SK-N-SH (cell line): ENCODE measurements around the gene HS3ST5. TPM values are rescaled to one million over a fixed set of nuclear protein-coding genes. Genes with fewer than 3 reads are reported as not detected.

Experiments used
- CTCF ChIA-PET: fragments of 300-600, 350-600 bp; formaldehyde crosslinking; extraction: SDS; loops from one replicate; lab custom pipeline; 2021; lab: Yijun Ruan, JAX
- POLR2A ChIA-PET: fragments of 350-600 bp; sonication (Branson Sonifier 250); formaldehyde crosslinking; extraction: SDS; loops from one replicate; lab custom pipeline; 2020; ENCODE audit warnings: antibody characterized with exemption, inconsistent platforms; lab: Yijun Ruan, JAX
- DNase-seq: peaks from one replicate; pipeline ENCODE4 v3.0.0; 2012
- H2AFZ ChIP-seq: fragments of 200-600 bp; sonication (generic); 2 replicates; pipeline ENCODE4 v1.8.1; 2016; ENCODE audit warnings: antibody characterized with exemption, mild to moderate bottlenecking, low read depth
- H3F3A ChIP-seq: fragments of 200-600 bp; sonication (generic); replicated peaks from 2 replicates; pipeline ENCODE3; 2016; ENCODE audit warnings: antibody characterized with exemption, mild to moderate bottlenecking; ENCODE audit not compliant: insufficient read depth
- H3K27ac ChIP-seq, 2 experiments: fragments of 200-500 bp in 1 of 2; fragments of 200-600 bp in 1 of 2; sonication (Bioruptor generic) in 1 of 2; sonication (generic), shearing (Covaris generic) in 1 of 2; 2 replicates each; pipeline versions ENCODE4 v1.5.1 to v1.6.1; 2014 to 2016; ENCODE audit warnings: low read depth in 2 of 2, inconsistent platforms in 1 of 2, low read length in 1 of 2, mild to moderate bottlenecking in 1 of 2, mixed read lengths in 1 of 2
- H3K27me3 ChIP-seq: fragments of 200-600 bp; sonication (generic), shearing (Covaris generic); 2 replicates; pipeline ENCODE4 v1.6.1; 2016; ENCODE audit warnings: mixed run types; ENCODE audit not compliant: insufficient read depth
- H3K36me3 ChIP-seq, 2 experiments: fragments of 200-500 bp in 1 of 2; fragments of 200-600 bp in 1 of 2; sonication (Bioruptor generic) in 1 of 2; sonication (generic) in 1 of 2; replicated peaks in 1 of 2; 2 replicates each; pipeline versions ENCODE3 to v1.5.1; 2014 to 2016; ENCODE audit warnings: low read length in 1 of 2, mild to moderate bottlenecking in 1 of 2; ENCODE audit not compliant: insufficient read depth in 2 of 2, control insufficient read depth in 1 of 2
- H3K4me1 ChIP-seq, 2 experiments: fragments of 200-500 bp in 1 of 2; fragments of 200-600 bp in 1 of 2; sonication (Bioruptor generic) in 1 of 2; sonication (generic), shearing (Covaris generic) in 1 of 2; 2 replicates each; pipeline versions ENCODE4 v1.5.1 to v1.6.1; 2014 to 2016; ENCODE audit warnings: low read depth in 1 of 2, low read length in 1 of 2, mixed run types in 1 of 2; ENCODE audit not compliant: insufficient read depth in 2 of 2, control insufficient read depth in 1 of 2
- H3K4me2 ChIP-seq: fragments of 200-600 bp; sonication (generic), shearing (Covaris generic); 2 replicates; pipeline ENCODE4 v1.6.1; 2017; ENCODE audit warnings: mixed run types
- H3K4me3 ChIP-seq, 2 experiments: fragments of 200-500 bp in 1 of 2; fragments of 200-600 bp in 1 of 2; sonication (Bioruptor generic) in 1 of 2; sonication (generic), shearing (Covaris generic) in 1 of 2; 2 replicates each; pipeline versions ENCODE4 v1.5.1 to v1.8.1; 2014 to 2016; ENCODE audit warnings: low read depth in 2 of 2, inconsistent platforms in 1 of 2, low read length in 1 of 2, mild to moderate bottlenecking in 1 of 2, mixed read lengths in 1 of 2, moderate library complexity in 1 of 2
- H3K79me2 ChIP-seq: fragments of 200-600 bp; sonication (generic); 2 replicates; pipeline ENCODE4 v1.8.1; 2017; ENCODE audit warnings: mild to moderate bottlenecking; ENCODE audit not compliant: insufficient read depth
- H3K9ac ChIP-seq: fragments of 200-600 bp; sonication (generic); 2 replicates; pipeline ENCODE4 v1.6.1; 2017; ENCODE audit warnings: mixed run types
- H3K9me2 ChIP-seq: fragments of 200-600 bp; sonication (generic); 2 replicates; pipeline ENCODE4 v1.6.1; 2017; ENCODE audit warnings: mixed run types
- H3K9me3 ChIP-seq: fragments of 200-600 bp; sonication (generic); 2 replicates; pipeline ENCODE4 v1.6.1; 2017; ENCODE audit warnings: mixed run types, mild to moderate bottlenecking, moderate library complexity
- H4K20me1 ChIP-seq: fragments of 200-600 bp; sonication (generic); 2 replicates; pipeline ENCODE4 v1.6.1; 2017; ENCODE audit warnings: mild to moderate bottlenecking, mixed run types; ENCODE audit not compliant: insufficient read depth
- CHD2 ChIP-seq: fragments of 150-350 bp; IDR thresholded peaks from 2 replicates; pipeline ENCODE4 v1.6.1; 2018; ENCODE audit warnings: low read length; ENCODE audit not compliant: partially characterized antibody
- FOXJ3 ChIP-seq: sonication (generic); formaldehyde crosslinking; IDR thresholded peaks from 2 replicates; pipeline ENCODE4 v1.5.1; 2020; ENCODE audit warnings: mild to moderate bottlenecking, missing genetic modification reagents
- GABPA ChIP-seq: IDR thresholded peaks from 2 replicates; pipeline ENCODE4 v1.4.0; 2012; ENCODE audit warnings: low read depth, mild to moderate bottlenecking
- RAD21 ChIP-seq: IDR thresholded peaks from 2 replicates; pipeline ENCODE4 v1.6.1; 2012; ENCODE audit warnings: mild to moderate bottlenecking, low read length
- RCOR1 ChIP-seq: fragments of 150-350 bp; IDR thresholded peaks from 2 replicates; pipeline ENCODE4 v1.6.1; 2017; ENCODE audit warnings: antibody characterized with exemption, low read length
- RFX5 ChIP-seq: IDR thresholded peaks from 2 replicates; pipeline ENCODE4 v1.6.1; 2012; ENCODE audit warnings: mild to moderate bottlenecking, improper control_type of control experiment, low read length
- TAF1 ChIP-seq: IDR thresholded peaks from 2 replicates; pipeline ENCODE4 v1.6.1; 2012; ENCODE audit warnings: low read depth, mild to moderate bottlenecking, low read length, moderate library complexity, borderline replicate concordance
- TEAD4 ChIP-seq: IDR thresholded peaks from 2 replicates; pipeline ENCODE4 v1.4.0; 2012; ENCODE audit warnings: mild to moderate bottlenecking, borderline replicate concordance; ENCODE audit not compliant: insufficient read depth
- YY1 ChIP-seq: IDR thresholded peaks from 2 replicates; pipeline ENCODE4 v1.4.0; 2012; ENCODE audit warnings: low read depth, mild to moderate bottlenecking
- WGBS: methylation state at CpG from one replicate; pipeline ENCODE4 v1.1.6; 2017; ENCODE audit warnings: low lambda C conversion rate; 5-methylcytosine and 5-hydroxymethylcytosine counted together
- polyA plus RNA-seq, 3 experiments: library from polyadenylated mRNA; depleted of rRNA; stranded (reverse); fragments of >200 nt; gene quantifications; 2 replicates each; pipeline ENCODE4 v1.2.3, GENCODE V29; 2012
- TF ChIP-seq, protein P1 (sequence below): fragments of 150-350 bp; IDR thresholded peaks from 2 replicates; pipeline ENCODE4 v1.6.1; 2017; ENCODE audit warnings: antibody characterized with exemption, low read length, low read depth, borderline replicate concordance
- TF ChIP-seq, protein P2 (sequence below): IDR thresholded peaks from 2 replicates; pipeline ENCODE4 v1.4.0; 2012; ENCODE audit warnings: low read depth
- TF ChIP-seq, protein P3 (sequence below): IDR thresholded peaks from 2 replicates; pipeline ENCODE4; 2012
- TF ChIP-seq, protein P4 (sequence below): fragments of 200-600 bp; sonication (generic); IDR thresholded peaks from 2 replicates; pipeline ENCODE4 v1.6.1; 2017; ENCODE audit warnings: antibody characterized with exemption, mild to moderate bottlenecking, moderate library complexity
- TF ChIP-seq, protein P5 (sequence below): IDR thresholded peaks from 2 replicates; pipeline ENCODE4 v1.6.1; 2012; ENCODE audit warnings: mild to moderate bottlenecking, low read depth, low read length, moderate library complexity
- TF ChIP-seq, protein P6 (sequence below): fragments of 150-350 bp; IDR thresholded peaks from 2 replicates; pipeline ENCODE4 v1.6.1; 2016; ENCODE audit warnings: mild to moderate bottlenecking, low read depth, low read length

Gene HS3ST5
- polyA plus RNA-seq, 1 of the 3 experiments (the other 2 are of a cell fraction), result 0.02 TPM

DNA sequence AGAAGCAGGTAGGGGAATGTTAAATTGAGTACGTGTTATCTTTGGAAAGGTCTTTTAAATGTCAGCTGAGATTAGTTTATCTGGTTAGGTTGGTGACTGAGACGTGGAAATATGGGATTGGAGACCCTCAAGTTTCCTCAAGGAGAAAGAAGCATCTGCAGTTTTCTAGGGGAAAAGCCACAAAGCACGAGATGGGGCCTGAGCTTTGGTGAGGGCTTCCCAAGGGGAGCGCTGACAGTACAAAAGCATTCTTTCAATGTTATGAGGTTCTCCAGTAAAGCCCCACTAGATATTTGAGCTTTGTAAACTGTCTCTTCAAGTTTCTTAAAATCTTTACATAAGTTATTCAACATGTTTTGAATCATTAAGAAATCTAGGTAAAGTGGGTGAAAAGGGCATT lies 19.6 kb upstream of the HS3ST5 start (continued):
- TF ChIP-seq, protein P1, sequence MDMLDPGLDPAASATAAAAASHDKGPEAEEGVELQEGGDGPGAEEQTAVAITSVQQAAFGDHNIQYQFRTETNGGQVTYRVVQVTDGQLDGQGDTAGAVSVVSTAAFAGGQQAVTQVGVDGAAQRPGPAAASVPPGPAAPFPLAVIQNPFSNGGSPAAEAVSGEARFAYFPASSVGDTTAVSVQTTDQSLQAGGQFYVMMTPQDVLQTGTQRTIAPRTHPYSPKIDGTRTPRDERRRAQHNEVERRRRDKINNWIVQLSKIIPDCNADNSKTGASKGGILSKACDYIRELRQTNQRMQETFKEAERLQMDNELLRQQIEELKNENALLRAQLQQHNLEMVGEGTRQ, result no peak

DNA sequence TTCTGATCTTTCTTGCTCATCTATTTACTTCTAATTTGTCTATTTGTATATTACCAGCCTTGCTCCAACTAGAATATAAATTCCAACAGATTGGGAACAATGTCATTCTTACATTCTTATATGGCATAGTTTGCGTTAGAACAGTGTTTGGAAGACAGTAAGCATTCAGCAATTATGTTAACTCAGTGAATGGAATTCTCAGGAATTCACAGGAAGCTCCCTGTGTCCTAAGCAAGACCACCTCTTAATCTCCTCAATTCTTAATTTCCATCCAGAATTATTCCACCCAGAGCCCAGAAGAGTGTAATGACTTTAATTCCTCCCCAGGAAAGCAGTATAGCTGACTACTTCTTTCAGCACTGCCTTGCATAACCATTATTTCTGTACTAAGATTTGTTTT lies 18.2 kb upstream of the HS3ST5 start:
- Histone ChIP-seq H3K9ac (no peak overlapping the region), H3K9me3 (no peaks in the 10 kb centered on the region), H2AFZ (no peak overlapping the region), H3K9me2 (no peaks in the 10 kb centered on the region), H3K4me1 (no peaks in the 10 kb centered on the region), H3K4me3 (no peak overlapping the region), H3K36me3 (no peaks in the 10 kb centered on the region), H3K79me2 (no peaks in the 10 kb centered on the region), H3K4me2 (no peak overlapping the region), H4K20me1 (no peaks in the 10 kb centered on the region), H3K27me3 (no peaks in the 10 kb centered on the region), H3K27ac (no peak overlapping the region), H3F3A (no peaks in the 10 kb centered on the region)
- POLR2A ChIA-PET, result no interaction called here
- TF ChIP-seq, protein P1, result no peak
- TF ChIP-seq, protein P2, sequence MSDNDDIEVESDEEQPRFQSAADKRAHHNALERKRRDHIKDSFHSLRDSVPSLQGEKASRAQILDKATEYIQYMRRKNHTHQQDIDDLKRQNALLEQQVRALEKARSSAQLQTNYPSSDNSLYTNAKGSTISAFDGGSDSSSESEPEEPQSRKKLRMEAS, result no peak
- no peak for TF ChIP-seq GABPA
- no peak for TF ChIP-seq RAD21
- TF ChIP-seq TEAD4, result no peak
- DNase-seq, result no peak
- 60% methylated on average over 1 of the region's 1 CpG for WGBS
- CTCF ChIA-PET, result no interaction called here

DNA sequence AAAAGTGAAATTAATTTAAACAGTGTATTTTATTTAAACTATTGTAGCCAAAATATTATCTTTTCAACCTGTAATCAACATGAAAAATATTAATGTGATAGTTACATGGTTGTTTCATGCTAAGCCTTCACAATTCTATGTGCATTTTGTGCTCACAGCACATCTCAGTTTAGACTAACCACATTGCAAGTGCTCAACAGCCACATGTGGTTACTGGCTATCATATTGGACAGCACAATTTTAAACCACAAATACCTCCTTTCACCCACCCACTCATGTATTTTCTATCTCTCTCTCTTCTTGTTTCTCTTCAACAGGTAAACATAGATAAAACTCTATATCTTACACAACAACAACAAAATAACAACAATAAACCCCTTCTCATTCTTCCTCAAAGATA lies 12.5 kb upstream of the HS3ST5 start:
- no peak overlapping the region for H3K27ac ChIP-seq
- H3F3A ChIP-seq, result no peaks in the 10 kb centered on the region
- no peak for DNase-seq
- no peak overlapping the region for H3K9ac ChIP-seq
- no peak overlapping the region for H2AFZ ChIP-seq
- H3K27me3 ChIP-seq, result no peaks in the 10 kb centered on the region
- H3K9me3 ChIP-seq, result no peaks in the 10 kb centered on the region
- ChIA-PET CTCF (no interaction called here), POLR2A (no interaction called here)
- H3K36me3 ChIP-seq, result no peaks in the 10 kb centered on the region
- H3K79me2 ChIP-seq, result no peaks in the 10 kb centered on the region
- no peaks in the 10 kb centered on the region for H3K9me2 ChIP-seq
- H4K20me1 ChIP-seq, result no peaks in the 10 kb centered on the region
- no peak overlapping the region for H3K4me2 ChIP-seq
- H3K4me1 ChIP-seq, result no peaks in the 10 kb centered on the region
- no peak overlapping the region for H3K4me3 ChIP-seq
- TF ChIP-seq, protein P3, sequence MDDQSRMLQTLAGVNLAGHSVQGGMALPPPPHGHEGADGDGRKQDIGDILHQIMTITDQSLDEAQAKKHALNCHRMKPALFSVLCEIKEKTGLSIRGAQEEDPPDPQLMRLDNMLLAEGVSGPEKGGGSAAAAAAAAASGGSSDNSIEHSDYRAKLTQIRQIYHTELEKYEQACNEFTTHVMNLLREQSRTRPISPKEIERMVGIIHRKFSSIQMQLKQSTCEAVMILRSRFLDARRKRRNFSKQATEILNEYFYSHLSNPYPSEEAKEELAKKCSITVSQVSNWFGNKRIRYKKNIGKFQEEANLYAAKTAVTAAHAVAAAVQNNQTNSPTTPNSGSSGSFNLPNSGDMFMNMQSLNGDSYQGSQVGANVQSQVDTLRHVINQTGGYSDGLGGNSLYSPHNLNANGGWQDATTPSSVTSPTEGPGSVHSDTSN, result no peak
- TF ChIP-seq FOXJ3 (CRISPR knock-in tag), result no peak
- TF ChIP-seq RFX5, result no peak
- no peak for TF ChIP-seq YY1
- no peak for TF ChIP-seq CHD2
- TF ChIP-seq GABPA, result no peak
- TF ChIP-seq, protein P4, sequence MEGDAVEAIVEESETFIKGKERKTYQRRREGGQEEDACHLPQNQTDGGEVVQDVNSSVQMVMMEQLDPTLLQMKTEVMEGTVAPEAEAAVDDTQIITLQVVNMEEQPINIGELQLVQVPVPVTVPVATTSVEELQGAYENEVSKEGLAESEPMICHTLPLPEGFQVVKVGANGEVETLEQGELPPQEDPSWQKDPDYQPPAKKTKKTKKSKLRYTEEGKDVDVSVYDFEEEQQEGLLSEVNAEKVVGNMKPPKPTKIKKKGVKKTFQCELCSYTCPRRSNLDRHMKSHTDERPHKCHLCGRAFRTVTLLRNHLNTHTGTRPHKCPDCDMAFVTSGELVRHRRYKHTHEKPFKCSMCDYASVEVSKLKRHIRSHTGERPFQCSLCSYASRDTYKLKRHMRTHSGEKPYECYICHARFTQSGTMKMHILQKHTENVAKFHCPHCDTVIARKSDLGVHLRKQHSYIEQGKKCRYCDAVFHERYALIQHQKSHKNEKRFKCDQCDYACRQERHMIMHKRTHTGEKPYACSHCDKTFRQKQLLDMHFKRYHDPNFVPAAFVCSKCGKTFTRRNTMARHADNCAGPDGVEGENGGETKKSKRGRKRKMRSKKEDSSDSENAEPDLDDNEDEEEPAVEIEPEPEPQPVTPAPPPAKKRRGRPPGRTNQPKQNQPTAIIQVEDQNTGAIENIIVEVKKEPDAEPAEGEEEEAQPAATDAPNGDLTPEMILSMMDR, result no peak
- TF ChIP-seq RCOR1, result no peak
- TF ChIP-seq, protein P5, sequence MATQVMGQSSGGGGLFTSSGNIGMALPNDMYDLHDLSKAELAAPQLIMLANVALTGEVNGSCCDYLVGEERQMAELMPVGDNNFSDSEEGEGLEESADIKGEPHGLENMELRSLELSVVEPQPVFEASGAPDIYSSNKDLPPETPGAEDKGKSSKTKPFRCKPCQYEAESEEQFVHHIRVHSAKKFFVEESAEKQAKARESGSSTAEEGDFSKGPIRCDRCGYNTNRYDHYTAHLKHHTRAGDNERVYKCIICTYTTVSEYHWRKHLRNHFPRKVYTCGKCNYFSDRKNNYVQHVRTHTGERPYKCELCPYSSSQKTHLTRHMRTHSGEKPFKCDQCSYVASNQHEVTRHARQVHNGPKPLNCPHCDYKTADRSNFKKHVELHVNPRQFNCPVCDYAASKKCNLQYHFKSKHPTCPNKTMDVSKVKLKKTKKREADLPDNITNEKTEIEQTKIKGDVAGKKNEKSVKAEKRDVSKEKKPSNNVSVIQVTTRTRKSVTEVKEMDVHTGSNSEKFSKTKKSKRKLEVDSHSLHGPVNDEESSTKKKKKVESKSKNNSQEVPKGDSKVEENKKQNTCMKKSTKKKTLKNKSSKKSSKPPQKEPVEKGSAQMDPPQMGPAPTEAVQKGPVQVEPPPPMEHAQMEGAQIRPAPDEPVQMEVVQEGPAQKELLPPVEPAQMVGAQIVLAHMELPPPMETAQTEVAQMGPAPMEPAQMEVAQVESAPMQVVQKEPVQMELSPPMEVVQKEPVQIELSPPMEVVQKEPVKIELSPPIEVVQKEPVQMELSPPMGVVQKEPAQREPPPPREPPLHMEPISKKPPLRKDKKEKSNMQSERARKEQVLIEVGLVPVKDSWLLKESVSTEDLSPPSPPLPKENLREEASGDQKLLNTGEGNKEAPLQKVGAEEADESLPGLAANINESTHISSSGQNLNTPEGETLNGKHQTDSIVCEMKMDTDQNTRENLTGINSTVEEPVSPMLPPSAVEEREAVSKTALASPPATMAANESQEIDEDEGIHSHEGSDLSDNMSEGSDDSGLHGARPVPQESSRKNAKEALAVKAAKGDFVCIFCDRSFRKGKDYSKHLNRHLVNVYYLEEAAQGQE, result no peak
- no peak for TF ChIP-seq RAD21
- TF ChIP-seq TAF1, result no peak
- TF ChIP-seq, protein P6, sequence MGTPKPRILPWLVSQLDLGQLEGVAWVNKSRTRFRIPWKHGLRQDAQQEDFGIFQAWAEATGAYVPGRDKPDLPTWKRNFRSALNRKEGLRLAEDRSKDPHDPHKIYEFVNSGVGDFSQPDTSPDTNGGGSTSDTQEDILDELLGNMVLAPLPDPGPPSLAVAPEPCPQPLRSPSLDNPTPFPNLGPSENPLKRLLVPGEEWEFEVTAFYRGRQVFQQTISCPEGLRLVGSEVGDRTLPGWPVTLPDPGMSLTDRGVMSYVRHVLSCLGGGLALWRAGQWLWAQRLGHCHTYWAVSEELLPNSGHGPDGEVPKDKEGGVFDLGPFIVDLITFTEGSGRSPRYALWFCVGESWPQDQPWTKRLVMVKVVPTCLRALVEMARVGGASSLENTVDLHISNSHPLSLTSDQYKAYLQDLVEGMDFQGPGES, result no peak
- no peak for TF ChIP-seq TEAD4
